ENCODE measurements around the gene DCXR. TPM values are rescaled to one million over a fixed set of nuclear protein-coding genes. Genes with fewer than 3 reads are reported as not detected.

DCXR gene
- total RNA-seq, 2 experiments from 2014 or later = 132 to 147 TPM

DNA sequence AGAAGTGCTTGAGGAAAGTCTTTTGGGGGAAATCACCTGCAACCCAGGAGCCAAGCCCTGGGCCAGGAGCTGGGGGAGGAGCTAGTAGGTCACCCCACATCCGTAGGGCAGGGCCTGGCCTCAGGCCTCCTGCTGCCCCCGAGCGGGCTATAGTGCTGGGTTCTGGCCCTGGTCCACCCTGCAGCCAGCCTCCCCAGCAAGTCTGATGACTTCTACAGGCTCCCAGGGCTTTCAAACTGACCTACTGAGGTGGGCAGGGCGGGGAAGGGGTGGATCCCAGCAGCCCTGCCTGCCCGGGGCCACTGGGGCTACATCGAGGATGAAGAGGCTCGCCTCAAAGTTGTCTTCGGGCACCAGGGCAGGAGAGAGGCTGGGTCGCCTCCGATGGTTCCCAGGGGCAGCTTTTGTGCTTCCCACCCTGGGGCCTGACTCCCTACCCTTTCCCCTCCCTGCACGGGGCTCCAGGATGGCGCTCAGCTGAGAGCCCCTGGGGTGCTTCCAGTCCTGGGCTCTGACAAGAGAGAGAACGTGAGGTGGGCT is 19.8 kb downstream of the DCXR start:
- DNase-seq (ENCODE audit: low spot score) = no peak
- intact Hi-C loops (cut with micrococcal nuclease; ENCODE audit: unreplicated experiment) = no loop called here
- ChIA-PET CTCF (ENCODE audit: unreplicated experiment) (no interaction called here), POLR2A (no interaction called here)
- H3K9me2 ChIP-seq (ENCODE audit: insufficient read depth, low read length) = no peaks in the 10 kb centered on the region
- H2AFZ ChIP-seq (ENCODE audit: low read length) = no peak overlapping the region
- no peak overlapping the region for H3K27ac ChIP-seq (ENCODE audit: low read depth, low read length, poor library complexity, severe bottlenecking)
- no peak overlapping the region for H3K4me2 ChIP-seq (ENCODE audit: low read length)
- H3K4me3 ChIP-seq (ENCODE audit: low read depth, low read length, poor library complexity, severe bottlenecking) = no peak overlapping the region
- H3K9me3 ChIP-seq (ENCODE audit: low read length) = no peaks in the 10 kb centered on the region
- no peak for TF ChIP-seq EZH2phosphoT487 (IDR thresholded peaks at IDR 0.05; ENCODE audit: borderline replicate concordance, low read depth, low read length)
- TF ChIP-seq, protein P1, sequence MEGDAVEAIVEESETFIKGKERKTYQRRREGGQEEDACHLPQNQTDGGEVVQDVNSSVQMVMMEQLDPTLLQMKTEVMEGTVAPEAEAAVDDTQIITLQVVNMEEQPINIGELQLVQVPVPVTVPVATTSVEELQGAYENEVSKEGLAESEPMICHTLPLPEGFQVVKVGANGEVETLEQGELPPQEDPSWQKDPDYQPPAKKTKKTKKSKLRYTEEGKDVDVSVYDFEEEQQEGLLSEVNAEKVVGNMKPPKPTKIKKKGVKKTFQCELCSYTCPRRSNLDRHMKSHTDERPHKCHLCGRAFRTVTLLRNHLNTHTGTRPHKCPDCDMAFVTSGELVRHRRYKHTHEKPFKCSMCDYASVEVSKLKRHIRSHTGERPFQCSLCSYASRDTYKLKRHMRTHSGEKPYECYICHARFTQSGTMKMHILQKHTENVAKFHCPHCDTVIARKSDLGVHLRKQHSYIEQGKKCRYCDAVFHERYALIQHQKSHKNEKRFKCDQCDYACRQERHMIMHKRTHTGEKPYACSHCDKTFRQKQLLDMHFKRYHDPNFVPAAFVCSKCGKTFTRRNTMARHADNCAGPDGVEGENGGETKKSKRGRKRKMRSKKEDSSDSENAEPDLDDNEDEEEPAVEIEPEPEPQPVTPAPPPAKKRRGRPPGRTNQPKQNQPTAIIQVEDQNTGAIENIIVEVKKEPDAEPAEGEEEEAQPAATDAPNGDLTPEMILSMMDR (conservative IDR thresholded peaks at IDR 0.05; ENCODE audit: low read length) = no peak
- peaks cover 12% of the 10 kb centered on the region; the same call in 1 of the 2 replicates for H3K79me2 ChIP-seq (ENCODE audit: insufficient read depth, low read depth, low read length)
- peaks cover 22% of the 10 kb centered on the region for H3K4me1 ChIP-seq (ENCODE audit: insufficient read depth, low read length, poor library complexity, severe bottlenecking)
- no peaks in the 10 kb centered on the region for H4K20me1 ChIP-seq (ENCODE audit: insufficient read depth, low read length)
- no TSS peak for BruUV-seq (replicated peaks)
- peaks cover 11% of the 10 kb centered on the region; the same call in 1 of the 2 replicates for H3K36me3 ChIP-seq (ENCODE audit: insufficient read depth, low read length)

DNA sequence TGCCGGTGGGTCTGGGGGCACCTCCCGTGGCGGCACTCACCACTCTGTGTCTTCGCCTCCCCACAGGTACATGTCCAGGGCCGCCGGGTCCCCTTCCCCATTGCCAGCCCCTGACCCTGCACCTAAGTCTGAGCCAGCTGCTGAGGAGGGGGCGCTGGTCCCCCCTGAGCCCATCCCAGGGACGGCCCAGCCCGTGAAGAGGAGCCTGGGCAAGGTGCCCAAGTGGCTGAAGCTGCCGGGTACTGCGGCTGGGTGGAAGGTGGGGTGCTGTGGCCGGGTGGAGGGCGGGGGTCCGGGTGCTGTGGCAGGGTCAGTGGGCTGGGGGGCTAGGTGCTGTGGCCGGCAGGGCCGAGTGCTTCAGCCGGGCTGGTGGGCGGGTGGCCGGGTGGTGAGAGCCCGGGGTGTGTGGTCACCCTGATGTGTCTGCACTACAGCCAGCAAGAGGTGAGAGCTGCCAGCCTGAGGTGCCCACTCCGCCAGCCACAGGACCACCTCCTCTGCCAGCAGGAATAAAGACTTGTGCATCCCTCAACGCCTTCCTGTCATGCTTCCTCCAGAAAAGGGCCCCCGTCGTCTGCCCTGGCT is 20.5 kb downstream of the DCXR start:
- H3K9me2 ChIP-seq (ENCODE audit: insufficient read depth, low read length) = no peaks in the 10 kb centered on the region
- no peak for TF ChIP-seq EZH2phosphoT487 (IDR thresholded peaks at IDR 0.05; ENCODE audit: borderline replicate concordance, low read depth, low read length)
- TF ChIP-seq, protein P1 (conservative IDR thresholded peaks at IDR 0.05; ENCODE audit: low read length) = no peak
- H3K4me3 ChIP-seq (ENCODE audit: low read depth, low read length, poor library complexity, severe bottlenecking) = no peak overlapping the region
- no peak overlapping the region for H3K4me2 ChIP-seq (ENCODE audit: low read length)
- ChIA-PET CTCF (ENCODE audit: unreplicated experiment) (interaction anchor here (0.6 kb wide), 1 partner anchor 149 kb away, joined by 4 read pairs; no protein-coding TSS in a partner anchor), POLR2A (no interaction called here)
- peaks cover 7% of the 10 kb centered on the region; the same call in 1 of the 2 replicates for H3K79me2 ChIP-seq (ENCODE audit: insufficient read depth, low read depth, low read length)
- H2AFZ ChIP-seq (ENCODE audit: low read length) = no peak overlapping the region
- intact Hi-C loops (cut with micrococcal nuclease; ENCODE audit: unreplicated experiment) = no loop called here
- H3K4me1 ChIP-seq (ENCODE audit: insufficient read depth, low read length, poor library complexity, severe bottlenecking) = peaks cover 22% of the 10 kb centered on the region
- peaks cover 11% of the 10 kb centered on the region; the same call in 1 of the 2 replicates for H3K36me3 ChIP-seq (ENCODE audit: insufficient read depth, low read length)
- H3K27ac ChIP-seq (ENCODE audit: low read depth, low read length, poor library complexity, severe bottlenecking) = no peak overlapping the region
- no TSS peak for BruUV-seq (replicated peaks)
- H3K9me3 ChIP-seq (ENCODE audit: low read length) = no peaks in the 10 kb centered on the region
- no peak for DNase-seq (ENCODE audit: low spot score)
- H4K20me1 ChIP-seq (ENCODE audit: insufficient read depth, low read length) = no peaks in the 10 kb centered on the region

Measured in OCI-LY7 (cell line).